SIG-M5 (cell line): ENCODE data around the gene PTGES2.
"Not testable (repeated sequence)": the region's sequence is repeated elsewhere in the genome, so short reads cannot be mapped to it uniquely, and the experiment has no call there.

Source experiments
- DNase-seq: peaks from one replicate; lab custom pipeline; 2025; lab: John Stamatoyannopoulos, UW

Gene PTGES2

GRCh38 chr9:128118971-128119665 lies 8.4 kb downstream of the PTGES2 start:
- no peak for DNase-seq

DNA sequence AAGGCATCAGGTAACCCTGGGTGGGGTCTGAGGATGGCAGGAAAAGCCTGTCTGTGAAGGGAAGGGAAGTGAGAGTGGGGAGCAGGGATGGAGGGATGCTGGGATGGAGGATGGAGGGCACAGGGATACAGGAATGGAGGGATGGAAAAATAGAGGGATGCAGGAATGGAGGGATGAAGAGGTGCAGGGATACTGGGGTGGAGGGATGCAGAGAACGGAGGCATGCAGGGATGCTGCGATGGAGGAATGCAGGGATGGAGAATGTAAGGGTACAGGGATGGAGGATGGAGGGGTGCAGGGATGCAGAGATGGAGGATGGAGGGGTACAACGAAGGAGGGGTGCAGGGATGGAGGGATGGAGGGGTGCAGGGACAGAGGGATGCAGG lies 9.1 kb downstream of the PTGES2 start:
- DNase-seq = no peak

GRCh38 chr9:128117613-128118471 lies 9.7 kb downstream of the PTGES2 start:
- DNase-seq = peak; percentile 17

DNA sequence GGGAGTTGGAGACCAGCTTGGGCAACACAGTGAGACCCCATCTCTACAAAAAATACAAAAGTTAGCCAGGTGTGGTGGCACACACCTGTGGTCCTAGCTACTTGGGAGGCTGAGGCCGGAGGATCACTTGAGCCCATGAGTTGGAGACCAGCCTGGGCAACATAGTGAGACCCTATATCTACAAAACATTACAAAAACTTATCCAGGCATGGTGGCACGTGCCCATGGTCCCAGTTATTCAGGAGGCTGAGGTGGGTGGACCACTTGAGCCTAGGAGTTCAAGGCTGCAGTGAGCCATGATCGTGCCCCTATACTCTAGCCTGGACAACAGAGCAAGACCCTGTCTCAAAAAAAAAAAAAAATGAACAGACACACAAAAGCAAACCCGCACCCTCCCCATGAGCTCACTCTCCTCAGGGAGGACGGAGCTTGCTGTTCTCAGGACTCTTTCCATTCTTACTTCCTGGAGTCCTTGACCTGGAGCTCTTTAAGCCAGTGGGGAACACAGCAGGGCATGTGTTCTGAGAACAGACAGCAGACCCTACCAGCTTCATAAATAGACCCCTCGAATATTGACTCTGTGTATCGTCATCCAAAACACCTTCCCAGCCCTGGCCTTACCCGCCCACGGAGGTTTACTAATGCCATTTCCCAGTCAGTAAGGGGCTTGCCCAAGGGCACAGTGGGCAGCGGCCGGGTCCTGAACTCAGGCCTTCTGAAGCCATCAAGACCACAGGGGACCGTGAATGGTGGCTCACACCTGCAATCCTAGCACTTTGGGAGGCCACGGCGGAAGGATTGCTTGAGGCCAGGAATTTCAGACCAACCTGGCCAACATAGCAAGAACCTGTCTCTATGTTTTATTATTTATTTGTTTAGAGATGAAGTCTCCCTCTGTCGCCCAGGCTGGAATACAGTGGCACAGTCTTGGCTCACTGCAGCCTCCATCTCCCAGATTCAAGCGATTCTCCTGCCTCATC lies 11.1 kb downstream of the PTGES2 start:
- no peak for DNase-seq

GRCh38 chr9:128115187-128116103 lies 12.1 kb downstream of the PTGES2 start:
- DNase-seq = no peak

DNA sequence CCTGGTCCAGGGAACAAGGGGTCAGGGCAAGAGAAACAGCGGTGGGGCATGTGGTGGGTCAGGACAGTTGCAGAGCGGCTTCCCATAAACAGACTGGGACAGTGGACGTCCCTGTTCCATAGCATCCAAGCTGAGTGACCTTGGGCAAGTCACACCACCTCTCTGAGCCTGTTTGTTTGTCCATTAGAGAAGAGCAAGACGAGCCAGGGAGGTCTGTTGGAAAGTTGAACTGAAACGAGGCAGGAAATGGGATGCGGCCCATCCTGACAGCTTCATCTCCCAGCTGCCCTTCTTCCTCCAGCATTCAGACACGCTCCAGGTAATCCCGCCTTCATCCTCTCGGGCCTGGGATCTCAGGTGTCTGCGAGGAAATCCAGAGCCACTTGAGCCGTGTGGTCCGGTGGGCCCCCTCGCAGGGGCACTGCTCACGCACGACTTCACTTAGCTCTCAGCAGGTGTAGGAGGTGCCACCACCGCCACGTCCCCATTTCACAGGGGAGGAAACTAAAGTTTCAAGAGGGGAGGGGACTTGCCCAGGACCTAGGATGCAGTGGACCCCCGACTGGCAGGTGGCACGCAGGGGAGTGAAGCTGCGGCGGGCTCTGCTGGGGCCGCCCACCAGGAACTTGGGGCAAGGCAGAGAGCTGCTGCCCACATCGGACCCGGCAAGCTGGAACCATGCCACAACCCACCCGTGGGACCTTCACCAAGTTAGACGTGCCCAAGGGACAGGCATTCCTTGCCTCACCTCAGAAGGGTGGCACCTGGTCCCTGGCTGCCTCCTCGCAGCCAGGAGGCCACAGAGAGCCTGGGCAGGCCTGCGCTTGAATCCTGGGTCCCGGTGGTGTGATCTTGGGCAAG lies 13.0 kb downstream of the PTGES2 start:
- DNase-seq = no peak

DNA sequence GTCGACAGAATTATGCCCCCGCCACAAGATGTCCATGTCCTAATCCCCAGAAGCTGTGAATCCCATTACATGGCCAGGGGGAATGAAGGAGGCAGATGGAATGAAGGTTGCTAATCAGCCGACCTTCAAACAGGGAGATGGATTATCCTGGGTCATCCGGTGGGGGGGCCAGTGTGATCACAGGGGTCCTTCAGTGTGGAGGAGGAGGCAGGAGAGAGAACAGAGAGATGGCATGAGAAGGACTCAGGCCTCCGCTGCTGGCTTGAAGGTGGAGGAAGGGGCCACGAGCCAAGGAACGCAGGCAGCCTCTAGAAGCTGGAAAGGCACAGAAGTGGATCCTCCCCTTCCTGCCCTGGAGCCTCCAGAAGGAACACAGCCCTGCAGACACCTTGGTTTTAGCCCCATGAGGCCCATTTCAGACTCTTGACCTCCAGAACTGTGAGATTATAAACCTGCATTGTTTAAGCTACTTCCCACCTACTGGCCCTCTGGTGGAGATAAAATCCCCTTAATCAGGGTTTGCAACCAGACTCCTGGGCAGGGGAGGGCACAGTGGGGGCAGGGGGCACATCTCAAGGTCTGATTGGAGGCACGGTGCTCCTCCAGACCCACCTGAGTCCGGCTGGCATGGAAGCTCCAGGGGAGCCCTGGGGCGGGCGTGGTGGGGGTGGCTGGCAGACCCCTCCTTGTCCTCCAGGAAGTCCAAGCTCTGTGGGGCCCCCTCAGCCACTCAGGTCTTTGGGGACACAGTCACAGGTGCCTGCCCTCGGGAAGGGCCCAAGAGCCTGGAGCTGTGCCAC lies 13.8 kb downstream of the PTGES2 start:
- DNase-seq = no peak

GRCh38 chr9:128111726-128112125 lies 15.8 kb downstream of the PTGES2 start:
- not testable (repeated sequence) for DNase-seq

DNA sequence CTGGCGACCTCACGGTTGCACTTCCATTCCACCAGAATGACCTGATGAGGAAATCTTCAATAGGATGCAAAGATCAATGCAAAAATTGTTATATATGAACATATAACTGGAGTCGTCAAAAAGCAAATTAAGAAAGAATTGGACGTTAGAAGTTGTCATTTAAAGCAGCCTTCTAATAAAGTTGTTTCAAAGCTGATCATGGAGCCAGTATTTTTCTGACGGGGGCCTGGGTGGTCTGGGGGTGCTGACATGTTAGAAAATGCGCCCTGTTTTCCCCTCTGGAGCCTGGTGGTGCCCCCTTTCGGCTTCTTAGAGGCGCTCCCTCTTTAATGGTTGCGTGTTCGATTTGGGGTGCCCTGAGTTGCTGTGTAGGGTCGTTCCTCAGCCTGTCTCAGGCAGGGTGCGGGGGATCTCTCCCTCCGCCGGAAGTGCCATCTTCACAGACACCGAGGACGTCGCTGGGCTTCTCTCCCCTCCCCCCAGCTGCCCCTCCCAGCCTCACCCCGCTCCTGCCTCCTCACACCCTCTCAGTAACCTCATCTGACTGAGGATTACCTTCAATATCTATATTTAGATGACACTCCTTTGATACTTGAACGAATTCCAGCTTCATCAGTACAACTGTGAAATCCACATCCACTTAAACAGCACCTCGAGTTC lies 18.3 kb downstream of the PTGES2 start:
- no peak for DNase-seq

DNA sequence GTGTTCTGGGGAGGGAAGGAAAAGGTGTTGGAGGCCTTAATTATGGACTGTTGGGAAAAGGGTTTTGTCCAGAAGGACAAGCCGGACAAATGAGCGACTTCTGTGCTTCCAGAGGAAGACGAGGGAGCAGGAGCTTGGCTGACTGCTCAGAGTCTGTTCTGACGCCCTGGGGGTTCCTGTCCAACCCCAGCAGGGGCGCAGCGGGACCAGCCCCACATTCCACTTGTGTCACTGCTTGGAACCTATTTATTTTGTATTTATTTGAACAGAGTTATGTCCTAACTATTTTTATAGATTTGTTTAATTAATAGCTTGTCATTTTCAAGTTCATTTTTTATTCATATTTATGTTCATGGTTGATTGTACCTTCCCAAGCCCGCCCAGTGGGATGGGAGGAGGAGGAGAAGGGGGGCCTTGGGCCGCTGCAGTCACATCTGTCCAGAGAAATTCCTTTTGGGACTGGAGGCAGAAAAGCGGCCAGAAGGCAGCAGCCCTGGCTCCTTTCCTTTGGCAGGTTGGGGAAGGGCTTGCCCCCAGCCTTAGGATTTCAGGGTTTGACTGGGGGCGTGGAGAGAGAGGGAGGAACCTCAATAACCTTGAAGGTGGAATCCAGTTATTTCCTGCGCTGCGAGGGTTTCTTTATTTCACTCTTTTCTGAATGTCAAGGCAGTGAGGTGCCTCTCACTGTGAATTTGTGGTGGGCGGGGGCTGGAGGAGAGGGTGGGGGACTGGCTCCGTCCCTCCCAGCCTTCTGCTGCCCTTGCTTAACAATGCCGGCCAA lies 19.1 kb downstream of the PTGES2 start:
- no peak for DNase-seq

GRCh38 chr9:128107468-128108268 lies 19.9 kb downstream of the PTGES2 start:
- no peak for DNase-seq

DNA sequence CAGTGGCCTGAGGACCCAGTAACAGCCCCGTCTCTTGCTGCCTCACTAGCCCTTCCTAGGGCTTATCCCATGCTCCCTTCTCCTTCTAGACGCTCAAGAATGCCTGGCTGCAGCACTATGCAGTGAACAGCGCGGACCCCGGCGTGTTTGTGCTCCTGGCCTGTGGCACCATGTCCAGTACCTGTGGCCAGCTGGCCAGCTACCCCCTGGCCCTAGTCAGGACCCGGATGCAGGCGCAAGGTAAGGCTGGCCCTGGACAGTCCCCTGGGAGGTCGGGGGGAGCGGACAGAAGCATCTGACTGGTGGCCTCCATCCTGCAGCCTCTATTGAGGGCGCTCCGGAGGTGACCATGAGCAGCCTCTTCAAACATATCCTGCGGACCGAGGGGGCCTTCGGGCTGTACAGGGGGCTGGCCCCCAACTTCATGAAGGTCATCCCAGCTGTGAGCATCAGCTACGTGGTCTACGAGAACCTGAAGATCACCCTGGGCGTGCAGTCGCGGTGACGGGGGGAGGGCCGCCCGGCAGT lies 20.5 kb downstream of the PTGES2 start:
- DNase-seq = no peak

- DNase-seq = no peak
These were observed 21.2 kb downstream of the PTGES2 start for GRCh38 chr9:128106181-128106939.

DNA sequence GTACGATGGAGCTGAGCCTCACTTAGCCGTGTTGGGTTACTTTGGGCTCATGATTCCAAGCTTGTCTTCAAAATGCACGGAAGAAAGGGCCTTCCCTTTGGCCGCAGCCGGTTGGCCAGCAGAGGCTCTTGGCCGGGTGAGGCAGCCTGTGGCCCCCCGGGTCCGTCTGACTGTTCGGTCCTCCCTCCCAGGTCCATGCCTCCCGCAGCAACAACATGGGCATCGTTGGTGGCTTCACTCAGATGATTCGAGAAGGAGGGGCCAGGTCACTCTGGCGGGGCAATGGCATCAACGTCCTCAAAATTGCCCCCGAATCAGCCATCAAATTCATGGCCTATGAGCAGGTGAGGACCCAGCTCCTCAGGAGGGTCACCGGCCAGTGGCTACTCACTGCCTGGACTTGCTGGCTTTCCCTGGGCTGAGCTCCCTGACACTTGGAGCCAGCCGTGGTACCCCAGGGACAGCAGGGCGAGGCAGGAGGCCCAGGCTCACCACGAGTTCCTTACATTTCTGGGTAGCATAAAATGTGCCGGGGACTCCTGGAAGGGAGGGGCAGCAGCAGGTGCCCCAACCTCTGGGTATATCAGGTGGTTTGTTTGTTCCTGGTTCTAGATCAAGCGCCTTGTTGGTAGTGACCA lies 21.9 kb downstream of the PTGES2 start:
- no peak for DNase-seq

DNA sequence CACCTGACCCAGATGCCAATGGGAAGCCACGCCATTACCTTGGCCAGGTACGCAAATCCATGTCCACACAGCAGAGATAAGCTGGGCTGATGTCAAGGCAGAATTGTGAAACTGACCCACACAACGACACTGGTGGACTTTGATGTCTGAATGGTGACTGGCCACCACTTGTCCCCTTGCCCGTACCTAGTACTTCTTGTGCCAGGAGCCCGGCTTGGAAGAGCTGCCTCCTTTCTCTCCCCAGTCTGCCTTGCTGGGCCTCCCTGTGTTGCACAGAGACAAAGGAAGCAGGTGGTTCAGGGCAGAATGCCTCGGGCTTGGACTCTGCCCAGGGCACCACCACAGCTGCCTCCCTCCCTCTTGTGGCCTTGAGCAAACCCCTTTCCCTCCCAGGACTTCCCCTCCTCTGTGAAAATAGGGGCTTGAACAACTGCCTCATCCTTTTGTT lies 23.3 kb downstream of the PTGES2 start:
- DNase-seq = no peak

- no peak for DNase-seq
These were observed 24.0 kb downstream of the PTGES2 start for GRCh38 chr9:128103589-128103962.
